ENCODE measurements around the gene ITPRIPL1.

Gene ITPRIPL1

DNA sequence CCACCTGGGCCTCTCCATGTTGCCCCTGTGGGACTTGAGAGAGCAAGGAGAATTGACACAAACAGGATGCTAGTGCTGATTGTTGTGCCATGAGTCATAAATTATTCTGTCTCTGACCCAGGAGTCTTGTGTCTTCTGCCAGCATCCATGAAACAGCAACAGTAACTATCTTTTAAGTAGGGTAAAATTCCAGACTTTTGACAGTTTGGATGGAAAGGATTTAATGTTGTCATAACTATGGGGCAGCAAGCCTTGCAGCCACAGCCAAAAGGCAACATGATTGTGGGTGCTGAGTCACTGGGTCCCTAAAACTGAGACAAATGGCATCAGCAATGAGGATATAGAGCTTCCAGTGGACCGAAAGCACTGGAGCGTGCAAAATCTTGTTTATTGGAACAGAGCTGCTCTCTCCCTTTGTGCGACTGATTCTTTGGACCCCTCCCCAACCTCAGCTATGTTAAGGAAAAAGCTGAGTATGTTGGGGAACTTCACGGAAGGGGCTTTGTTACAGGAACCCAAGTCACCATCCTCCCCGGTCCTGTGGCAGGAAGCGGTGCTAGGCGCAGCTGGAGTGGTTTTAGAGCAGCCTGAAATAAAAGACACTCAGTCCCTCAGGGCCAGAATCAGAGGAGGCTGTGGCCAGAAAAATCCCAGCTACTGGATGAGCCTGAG is 9.6 kb upstream of the ITPRIPL1 start:
- H3K4me1 Mint-ChIP-seq (ENCODE audit: low read depth), result peaks cover 42% of the 10 kb centered on the region
- no peaks in the 10 kb centered on the region for H3K27me3 Mint-ChIP-seq
- H3K9me3 Mint-ChIP-seq, result no peaks in the 10 kb centered on the region
- H3K36me3 Mint-ChIP-seq (ENCODE audit: low read depth), result peaks cover 3% of the 10 kb centered on the region
- H3K27ac Mint-ChIP-seq, result peak overlapping the region; percentile 91
- H3K4me3 Mint-ChIP-seq, result peak overlapping the region; percentile 55
- peak; percentile 46 for DNase-seq

GRCh38 chr2:96316999-96317398 is 8.1 kb upstream of the ITPRIPL1 start:
- H3K4me1 Mint-ChIP-seq (ENCODE audit: low read depth), result peaks cover 50% of the 10 kb centered on the region
- H3K9me3 Mint-ChIP-seq, result no peaks in the 10 kb centered on the region

DNA sequence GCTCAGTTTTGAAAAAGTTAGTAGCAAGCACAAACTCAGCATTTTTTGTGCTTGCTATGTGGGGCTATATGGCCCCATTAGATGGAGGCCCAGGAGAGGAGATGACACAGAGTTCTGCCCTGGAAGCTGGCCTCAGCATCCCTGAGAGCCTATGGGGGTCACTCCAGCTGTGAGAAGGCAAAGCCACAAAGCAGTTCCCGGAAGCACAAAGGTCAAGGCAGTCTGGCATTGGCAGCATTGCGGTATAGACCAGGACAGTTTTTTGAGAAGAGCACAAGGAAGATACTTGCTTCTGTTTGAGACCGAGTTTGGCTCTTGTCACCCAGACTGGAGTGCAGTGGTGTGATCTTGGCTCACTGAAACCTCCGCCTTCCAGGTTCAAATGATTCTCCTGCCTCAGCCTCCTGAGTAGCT is 7.5 kb upstream of the ITPRIPL1 start:
- peaks cover 50% of the 10 kb centered on the region for H3K4me1 Mint-ChIP-seq (ENCODE audit: low read depth)
- peaks cover 7% of the 10 kb centered on the region for H3K36me3 Mint-ChIP-seq (ENCODE audit: low read depth)
- no peak for DNase-seq
- no peaks in the 10 kb centered on the region for H3K27me3 Mint-ChIP-seq
- H3K4me3 Mint-ChIP-seq, result no peak overlapping the region
- no peaks in the 10 kb centered on the region for H3K9me3 Mint-ChIP-seq
- peak overlapping the region; percentile 7 for H3K27ac Mint-ChIP-seq

More at GRCh38 chr2:96316999-96317398, 8.1 kb upstream of the ITPRIPL1 start:
- H3K36me3 Mint-ChIP-seq (ENCODE audit: low read depth), result peaks cover 7% of the 10 kb centered on the region
- no peak overlapping the region for H3K4me3 Mint-ChIP-seq
- no peaks in the 10 kb centered on the region for H3K27me3 Mint-ChIP-seq
- H3K27ac Mint-ChIP-seq, result peak overlapping the region; percentile 44
- DNase-seq, result no peak

DNA sequence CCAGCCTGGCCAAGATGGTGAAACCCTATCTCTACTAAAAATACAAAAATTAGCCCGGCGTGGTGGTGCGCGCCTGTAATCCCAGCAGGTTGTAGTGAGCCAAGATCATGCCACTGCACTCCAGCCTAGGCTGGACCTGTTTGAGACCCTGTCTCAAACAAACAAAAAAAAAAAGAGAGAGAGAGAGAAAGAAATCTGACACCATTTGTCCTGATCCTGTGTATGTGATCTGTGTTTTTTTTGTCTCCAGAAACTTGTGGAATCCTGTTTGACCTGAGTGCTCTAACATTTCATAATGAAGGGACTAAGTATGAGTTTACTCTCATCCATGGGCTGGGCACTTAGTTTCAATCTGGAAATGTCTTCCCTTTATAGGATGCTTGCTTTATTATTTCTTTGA is 6.4 kb upstream of the ITPRIPL1 start:
- Mint-ChIP-seq H3K36me3 (ENCODE audit: low read depth) (peaks cover 7% of the 10 kb centered on the region), H3K4me1 (ENCODE audit: low read depth) (peaks cover 57% of the 10 kb centered on the region), H3K9me3 (no peaks in the 10 kb centered on the region), H3K4me3 (no peak overlapping the region), H3K27ac (no peak overlapping the region), H3K27me3 (no peaks in the 10 kb centered on the region)
- DNase-seq, result no peak

- H3K9me3 Mint-ChIP-seq, result no peaks in the 10 kb centered on the region
- H3K27me3 Mint-ChIP-seq, result no peaks in the 10 kb centered on the region
- H3K4me3 Mint-ChIP-seq, result peak overlapping the region; percentile 2
- no peak overlapping the region for H3K27ac Mint-ChIP-seq
- DNase-seq, result no peak
- peaks cover 7% of the 10 kb centered on the region for H3K36me3 Mint-ChIP-seq (ENCODE audit: low read depth)
- H3K4me1 Mint-ChIP-seq (ENCODE audit: low read depth), result peaks cover 63% of the 10 kb centered on the region
Measured at GRCh38 chr2:96319396-96319795, 5.7 kb upstream of the ITPRIPL1 start.

DNA sequence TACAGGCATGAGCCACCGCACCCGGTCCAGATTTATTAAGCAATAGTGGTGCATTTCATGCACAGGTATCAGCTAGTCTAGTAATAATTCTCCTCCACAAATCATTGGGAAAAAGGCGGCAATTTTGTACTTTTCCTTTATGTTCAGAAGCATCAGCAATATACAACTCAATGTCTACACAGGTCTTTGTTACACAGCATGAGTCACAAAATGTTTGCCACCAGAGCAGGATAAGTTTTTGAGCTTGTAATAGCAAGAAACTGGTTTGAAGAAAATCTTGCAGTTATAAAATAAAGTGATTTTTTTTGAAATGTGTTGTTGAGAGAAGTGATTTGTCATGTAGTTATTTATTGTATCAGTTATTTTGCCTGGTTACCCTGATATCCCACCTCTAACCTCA is 4.8 kb upstream of the ITPRIPL1 start:
- H3K9me3 Mint-ChIP-seq, result no peaks in the 10 kb centered on the region
- peak overlapping the region; percentile 94 for H3K27ac Mint-ChIP-seq
- H3K4me1 Mint-ChIP-seq (ENCODE audit: low read depth), result peaks cover 64% of the 10 kb centered on the region
- DNase-seq, result no peak
- peaks cover 10% of the 10 kb centered on the region for H3K36me3 Mint-ChIP-seq (ENCODE audit: low read depth)
- peak overlapping the region; percentile 90 for H3K4me3 Mint-ChIP-seq
- no peaks in the 10 kb centered on the region for H3K27me3 Mint-ChIP-seq

GRCh38 chr2:96320728-96321622 is 4.1 kb upstream of the ITPRIPL1 start:
- Mint-ChIP-seq H3K27me3 (no peaks in the 10 kb centered on the region), H3K4me1 (ENCODE audit: low read depth) (peaks cover 63% of the 10 kb centered on the region), H3K4me3 (peak overlapping the region; percentile 90), H3K9me3 (no peaks in the 10 kb centered on the region), H3K36me3 (ENCODE audit: low read depth) (peaks cover 16% of the 10 kb centered on the region), H3K27ac (peak overlapping the region; percentile 94)
- no peak for DNase-seq

DNA sequence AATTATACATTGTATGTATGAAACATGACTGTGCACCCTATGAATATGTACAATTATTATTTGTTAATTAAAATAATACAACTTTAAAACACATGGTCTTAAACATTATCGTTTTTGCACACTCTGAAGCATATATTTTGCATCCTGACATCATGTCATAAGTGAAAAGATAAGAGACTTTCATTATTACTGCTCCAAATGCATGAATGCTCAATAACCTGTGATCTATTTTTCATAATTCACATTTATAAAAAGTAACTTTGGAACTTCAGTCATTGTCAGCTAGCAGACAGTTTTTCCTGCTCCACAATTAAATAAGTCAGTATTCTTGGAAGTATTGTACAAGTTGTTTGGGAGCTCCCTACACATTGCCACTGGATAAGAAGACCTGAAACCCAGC is 1.3 kb upstream of the ITPRIPL1 start:
- peaks cover 42% of the 10 kb centered on the region for H3K36me3 Mint-ChIP-seq (ENCODE audit: low read depth)
- H3K27me3 Mint-ChIP-seq, result no peaks in the 10 kb centered on the region
- H3K9me3 Mint-ChIP-seq, result no peaks in the 10 kb centered on the region
- H3K4me1 Mint-ChIP-seq (ENCODE audit: low read depth), result peaks cover 72% of the 10 kb centered on the region
- H3K4me3 Mint-ChIP-seq, result peak overlapping the region; percentile 91
- peak overlapping the region; percentile 94 for H3K27ac Mint-ChIP-seq
- DNase-seq, result no peak

- H3K9me3 Mint-ChIP-seq, result no peaks in the 10 kb centered on the region
- peaks cover 71% of the 10 kb centered on the region for H3K4me1 Mint-ChIP-seq (ENCODE audit: low read depth)
- DNase-seq, result no peak
- H3K36me3 Mint-ChIP-seq (ENCODE audit: low read depth), result peaks cover 50% of the 10 kb centered on the region
- H3K27me3 Mint-ChIP-seq, result no peaks in the 10 kb centered on the region
- H3K27ac Mint-ChIP-seq, result peak overlapping the region; percentile 94
- peak overlapping the region; percentile 91 for H3K4me3 Mint-ChIP-seq
Measured at GRCh38 chr2:96324721-96325040, 436 bp upstream of the ITPRIPL1 start.

DNA sequence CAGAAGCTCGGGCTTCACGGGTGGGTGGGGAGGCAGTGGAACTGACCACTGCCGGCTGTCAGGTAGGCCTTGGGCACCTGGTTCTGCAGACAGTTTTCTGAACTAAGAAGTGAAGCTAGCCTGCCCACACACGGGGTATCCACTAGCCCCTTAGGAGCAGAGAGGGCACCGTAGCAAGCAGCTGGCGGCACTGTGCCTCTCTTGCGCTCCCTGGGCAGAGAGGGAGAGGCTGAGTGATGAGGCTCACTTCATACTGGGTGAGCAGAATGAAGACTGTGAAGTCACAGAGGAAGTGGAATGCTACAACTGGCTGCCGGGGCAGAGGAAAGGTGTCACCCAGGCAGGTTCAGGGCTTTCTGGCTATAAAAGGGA is 753 bp downstream of the ITPRIPL1 start:
- Mint-ChIP-seq H3K9me3 (no peaks in the 10 kb centered on the region), H3K4me3 (peak overlapping the region; percentile 91), H3K4me1 (ENCODE audit: low read depth) (peaks cover 65% of the 10 kb centered on the region), H3K27ac (peak overlapping the region; percentile 91), H3K27me3 (no peaks in the 10 kb centered on the region), H3K36me3 (ENCODE audit: low read depth) (peaks cover 58% of the 10 kb centered on the region)
- DNase-seq, result peak; percentile 66

GRCh38 chr2:96326564-96326963 is 1.4 kb downstream of the ITPRIPL1 start:
- Mint-ChIP-seq H3K36me3 (ENCODE audit: low read depth) (peaks cover 58% of the 10 kb centered on the region), H3K4me1 (ENCODE audit: low read depth) (peaks cover 59% of the 10 kb centered on the region), H3K27ac (peak overlapping the region; percentile 91), H3K9me3 (no peaks in the 10 kb centered on the region), H3K4me3 (peak overlapping the region; percentile 91), H3K27me3 (no peaks in the 10 kb centered on the region)
- DNase-seq, result no peak

DNA sequence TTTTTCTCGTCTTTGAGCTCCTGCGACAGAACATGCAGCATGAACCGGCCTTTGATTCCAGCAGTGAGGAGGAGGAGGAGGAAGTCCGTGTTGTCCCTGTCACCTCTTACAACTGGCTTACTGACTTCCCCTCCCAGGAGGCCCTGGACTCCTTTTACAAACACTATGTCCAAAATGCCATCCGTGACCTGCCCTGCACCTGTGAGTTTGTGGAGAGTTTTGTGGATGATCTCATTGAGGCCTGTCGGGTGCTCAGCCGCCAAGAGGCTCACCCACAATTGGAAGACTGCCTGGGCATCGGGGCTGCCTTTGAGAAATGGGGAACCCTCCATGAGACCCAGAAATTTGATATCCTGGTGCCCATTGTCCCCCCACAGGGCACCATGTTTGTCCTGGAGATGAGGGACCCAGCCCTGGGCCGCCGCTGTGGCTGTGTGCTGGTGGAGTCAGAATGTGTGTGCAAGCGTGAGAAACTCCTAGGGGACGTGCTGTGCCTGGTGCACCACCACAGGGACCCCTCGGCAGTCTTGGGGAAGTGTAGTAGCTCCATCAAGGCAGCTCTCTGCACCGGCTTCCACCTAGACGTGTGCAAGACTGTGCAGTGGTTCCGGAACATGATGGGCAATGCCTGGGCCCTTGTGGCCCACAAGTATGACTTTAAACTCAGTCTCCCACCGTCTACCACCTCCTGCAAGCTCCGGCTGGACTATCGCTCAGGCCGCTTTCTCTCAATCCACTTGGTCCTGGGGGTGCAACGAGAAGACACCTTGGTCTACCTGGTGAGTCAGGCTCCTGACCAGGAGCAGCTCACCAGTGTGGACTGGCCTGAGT is 2.1 kb downstream of the ITPRIPL1 start:
- Mint-ChIP-seq H3K27ac (peak overlapping the region; percentile 91), H3K4me3 (peak overlapping the region; percentile 91), H3K4me1 (ENCODE audit: low read depth) (peaks cover 56% of the 10 kb centered on the region), H3K36me3 (ENCODE audit: low read depth) (peaks cover 57% of the 10 kb centered on the region), H3K9me3 (no peaks in the 10 kb centered on the region), H3K27me3 (no peaks in the 10 kb centered on the region)
- no peak for DNase-seq

DNA sequence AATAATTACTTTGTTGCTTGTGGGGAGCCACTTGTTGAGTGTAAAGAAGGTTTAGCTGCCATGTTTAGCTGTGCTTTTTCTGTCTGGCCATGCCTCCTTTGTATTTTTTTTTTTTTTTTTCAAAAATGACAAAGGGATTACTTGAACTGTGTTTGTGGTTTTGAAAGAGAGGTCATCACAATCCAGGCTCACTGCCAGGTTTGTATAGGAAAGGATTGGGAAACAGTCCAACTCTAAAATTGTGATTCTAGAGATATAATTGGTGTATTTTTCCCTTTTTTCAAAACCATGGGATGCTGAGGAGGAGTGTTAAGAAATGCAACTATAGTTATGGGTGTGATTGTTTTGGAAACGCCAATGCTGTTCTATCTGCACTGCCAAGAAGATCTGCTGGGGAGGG is 4.3 kb downstream of the ITPRIPL1 start:
- Mint-ChIP-seq H3K4me1 (ENCODE audit: low read depth) (peaks cover 52% of the 10 kb centered on the region), H3K9me3 (no peaks in the 10 kb centered on the region), H3K27ac (no peak overlapping the region), H3K27me3 (no peaks in the 10 kb centered on the region), H3K4me3 (no peak overlapping the region), H3K36me3 (ENCODE audit: low read depth) (peaks cover 57% of the 10 kb centered on the region)
- DNase-seq, result no peak

DNA sequence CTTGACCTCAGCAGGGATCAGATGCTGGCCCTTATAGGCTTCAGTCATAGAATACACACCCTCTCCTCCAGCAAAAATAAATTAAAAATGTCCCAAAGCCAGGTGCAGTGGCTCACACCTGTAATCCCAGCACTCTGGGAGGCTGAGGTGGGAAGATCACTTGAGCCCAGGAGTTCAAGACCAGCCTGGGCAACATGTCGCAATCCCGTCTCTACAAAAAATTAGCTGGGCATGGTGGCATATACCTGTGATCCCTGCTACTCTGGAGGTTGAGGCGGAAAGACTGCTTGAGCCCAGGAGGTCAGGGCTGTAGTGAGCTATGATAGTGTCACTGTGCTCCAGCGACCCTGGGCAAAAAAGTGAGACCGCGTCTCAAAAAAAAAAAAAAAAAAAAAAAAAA is 4.8 kb downstream of the ITPRIPL1 start:
- no peaks in the 10 kb centered on the region for H3K9me3 Mint-ChIP-seq
- H3K36me3 Mint-ChIP-seq (ENCODE audit: low read depth), result peaks cover 56% of the 10 kb centered on the region
- peaks cover 52% of the 10 kb centered on the region for H3K4me1 Mint-ChIP-seq (ENCODE audit: low read depth)

More for the DNA sequence above, 4.8 kb downstream of the ITPRIPL1 start:
- H3K4me3 Mint-ChIP-seq, result no peak overlapping the region
- DNase-seq, result no peak
- no peaks in the 10 kb centered on the region for H3K27me3 Mint-ChIP-seq
- no peak overlapping the region for H3K27ac Mint-ChIP-seq

Measured in activated T-cell treated with anti-CD3 and anti-CD28 coated beads, Interleukin-2, amount 50 U/mL, for 24 hours (primary cell).